BJ (cell line): ENCODE measurements around the gene BORA. TPM values are rescaled to one million over a fixed set of nuclear protein-coding genes. Genes with fewer than 3 reads are reported as not detected.
"Not testable (repeated sequence)": the region's sequence is repeated elsewhere in the genome, so short reads cannot be mapped to it uniquely, and the experiment has no call there.

Experiments
- CTCF ChIA-PET: fragments of 350-600 bp; formaldehyde crosslinking; extraction: SDS; loops from one replicate; lab custom pipeline; 2021; ENCODE audit warnings: antibody characterized with exemption, inconsistent platforms; lab: Yijun Ruan, JAX
- POLR2A ChIA-PET: fragments of 300-600 bp; sonication (Branson Sonifier 250); formaldehyde crosslinking; extraction: SDS; loops from one replicate; lab custom pipeline; 2021; ENCODE audit warnings: antibody characterized with exemption; lab: Charles Lee
- DNase-seq: peaks from one replicate; pipeline ENCODE4 v3.0.0-alpha.2; 2011; ENCODE audit warnings: low read depth
- H3K27me3 ChIP-seq: 2 replicates; pipeline ENCODE4 v1.6.0; 2011; ENCODE audit warnings: low read length; ENCODE audit not compliant: control insufficient read depth, insufficient read depth
- H3K36me3 ChIP-seq: 2 replicates; pipeline ENCODE4 v1.5.1; 2011; ENCODE audit warnings: low read length; ENCODE audit not compliant: control insufficient read depth, insufficient read depth
- H3K4me3 ChIP-seq: 2 replicates; pipeline ENCODE4 v1.5.1; 2011; ENCODE audit warnings: low read depth, mild to moderate bottlenecking, control low read depth, low read length
- CTCF ChIP-seq: IDR thresholded peaks from 2 replicates; pipeline ENCODE4 v1.5.1; 2011; ENCODE audit warnings: low read depth, mild to moderate bottlenecking, control low read depth, inconsistent platforms, low read length, moderate library complexity; ENCODE audit not compliant: insufficient read depth
- polyA plus RNA-seq: library from polyadenylated mRNA; depleted of rRNA; stranded (reverse); fragments of >200 nt; gene quantifications from 2 replicates; pipeline ENCODE4 v1.2.3, GENCODE V29; 2011

Gene BORA
- polyA plus RNA-seq, 1 experiment = 2.0 TPM

- Histone ChIP-seq H3K27me3 (no peaks in the 10 kb centered on the region), H3K36me3 (no peaks in the 10 kb centered on the region), H3K4me3 (no peak overlapping the region)
- ChIA-PET POLR2A (no interaction called here), CTCF (no interaction called here)
- DNase-seq = no peak
- TF ChIP-seq CTCF = no peak
These were observed 27.2 kb upstream of the BORA start for GRCh38 chr13:72700509-72700908.

GRCh38 chr13:72716776-72717175, 10.9 kb upstream of the BORA start:
- no peak for TF ChIP-seq CTCF
- no peaks in the 10 kb centered on the region for H3K27me3 ChIP-seq
- H3K4me3 ChIP-seq = no peak overlapping the region
- no peak for DNase-seq
- 0 out of 2 replicates have a peak, but pooled peaks cover 2% of the 10 kb centered on the region for H3K36me3 ChIP-seq
- ChIA-PET CTCF (interaction anchor here (1.2 kb wide), 2 partner anchors 15 to 29 kb away, joined by 3 read pairs; no protein-coding TSS in a partner anchor), POLR2A (no interaction called here)

DNA sequence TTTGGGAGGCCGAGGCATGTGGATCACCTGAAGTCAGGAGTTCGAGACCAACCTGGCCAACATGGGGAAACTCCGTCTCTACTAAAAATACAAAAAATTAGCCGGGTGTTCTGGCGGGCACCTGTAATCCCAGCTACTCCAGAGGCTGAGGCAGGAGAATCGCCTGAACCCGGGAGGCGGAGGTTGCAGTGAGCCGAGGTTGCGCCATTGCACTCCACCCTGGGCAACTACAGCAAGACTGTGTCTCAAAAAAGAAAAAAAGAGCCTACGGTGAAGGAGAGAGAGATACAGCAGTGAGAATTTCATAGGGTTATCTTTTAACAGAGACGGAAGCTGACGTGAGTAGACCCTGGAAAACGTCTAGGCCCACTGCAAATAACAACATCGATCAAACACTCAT, 1.5 kb upstream of the BORA start:
- H3K4me3 ChIP-seq = peak overlapping the region; percentile 93; the same call in 1 of the 2 replicates
- POLR2A ChIA-PET, CTCF ChIA-PET: not testable (repeated sequence)

GRCh38 chr13:72726726-72727416, 852 bp upstream of the BORA start:
- CTCF ChIA-PET = no interaction called here
- no peaks in the 10 kb centered on the region for H3K27me3 ChIP-seq

More for the DNA sequence above, 1.5 kb upstream of the BORA start:
- H3K27me3 ChIP-seq, H3K36me3 ChIP-seq, DNase-seq: not testable (repeated sequence)

GRCh38 chr13:72728290-72728605, 525 bp downstream of the BORA start:
- Histone ChIP-seq H3K27me3 (no peaks in the 10 kb centered on the region), H3K36me3 (no peaks in the 10 kb centered on the region), H3K4me3 (peak overlapping the region; percentile 93)
- TF ChIP-seq CTCF = no peak
- DNase-seq = no peak
- ChIA-PET CTCF (no interaction called here), POLR2A (no interaction called here)

More at GRCh38 chr13:72726726-72727416, 852 bp upstream of the BORA start:
- no peak for DNase-seq
- POLR2A ChIA-PET = no interaction called here
- no peak for TF ChIP-seq CTCF
- Histone ChIP-seq H3K4me3 (peak overlapping the region; percentile 93), H3K36me3 (no peaks in the 10 kb centered on the region)

- TF ChIP-seq CTCF = no peak
- Histone ChIP-seq H3K4me3 (no peak overlapping the region), H3K27me3 (no peaks in the 10 kb centered on the region), H3K36me3 (no peaks in the 10 kb centered on the region)
- DNase-seq = no peak
- POLR2A ChIA-PET = no interaction called here
- CTCF ChIA-PET = no interaction called here
These were observed 9.3 kb downstream of the BORA start for GRCh38 chr13:72737033-72737432.
